A549 treated with CpdA at 1 μM for 4 hours (cell line): ENCODE measurements around the gene SLC25A12. TPM values are rescaled to one million over a fixed set of nuclear protein-coding genes. Genes with fewer than 3 reads are reported as not detected.

Source experiments
- total RNA-seq: library from RNA; stranded (reverse); fragments of 200-300 nt; extraction: Qiagen RNA extraction; gene quantifications from 5 replicates; pipeline ENCODE4 v1.2.3, GENCODE V29; 2022; ENCODE audit warnings: low read depth

Gene SLC25A12, protein sequence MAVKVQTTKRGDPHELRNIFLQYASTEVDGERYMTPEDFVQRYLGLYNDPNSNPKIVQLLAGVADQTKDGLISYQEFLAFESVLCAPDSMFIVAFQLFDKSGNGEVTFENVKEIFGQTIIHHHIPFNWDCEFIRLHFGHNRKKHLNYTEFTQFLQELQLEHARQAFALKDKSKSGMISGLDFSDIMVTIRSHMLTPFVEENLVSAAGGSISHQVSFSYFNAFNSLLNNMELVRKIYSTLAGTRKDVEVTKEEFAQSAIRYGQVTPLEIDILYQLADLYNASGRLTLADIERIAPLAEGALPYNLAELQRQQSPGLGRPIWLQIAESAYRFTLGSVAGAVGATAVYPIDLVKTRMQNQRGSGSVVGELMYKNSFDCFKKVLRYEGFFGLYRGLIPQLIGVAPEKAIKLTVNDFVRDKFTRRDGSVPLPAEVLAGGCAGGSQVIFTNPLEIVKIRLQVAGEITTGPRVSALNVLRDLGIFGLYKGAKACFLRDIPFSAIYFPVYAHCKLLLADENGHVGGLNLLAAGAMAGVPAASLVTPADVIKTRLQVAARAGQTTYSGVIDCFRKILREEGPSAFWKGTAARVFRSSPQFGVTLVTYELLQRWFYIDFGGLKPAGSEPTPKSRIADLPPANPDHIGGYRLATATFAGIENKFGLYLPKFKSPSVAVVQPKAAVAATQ
- total RNA-seq = 13.6 to 16.7 TPM (median 14.3 TPM) in 5 replicates

DNA sequence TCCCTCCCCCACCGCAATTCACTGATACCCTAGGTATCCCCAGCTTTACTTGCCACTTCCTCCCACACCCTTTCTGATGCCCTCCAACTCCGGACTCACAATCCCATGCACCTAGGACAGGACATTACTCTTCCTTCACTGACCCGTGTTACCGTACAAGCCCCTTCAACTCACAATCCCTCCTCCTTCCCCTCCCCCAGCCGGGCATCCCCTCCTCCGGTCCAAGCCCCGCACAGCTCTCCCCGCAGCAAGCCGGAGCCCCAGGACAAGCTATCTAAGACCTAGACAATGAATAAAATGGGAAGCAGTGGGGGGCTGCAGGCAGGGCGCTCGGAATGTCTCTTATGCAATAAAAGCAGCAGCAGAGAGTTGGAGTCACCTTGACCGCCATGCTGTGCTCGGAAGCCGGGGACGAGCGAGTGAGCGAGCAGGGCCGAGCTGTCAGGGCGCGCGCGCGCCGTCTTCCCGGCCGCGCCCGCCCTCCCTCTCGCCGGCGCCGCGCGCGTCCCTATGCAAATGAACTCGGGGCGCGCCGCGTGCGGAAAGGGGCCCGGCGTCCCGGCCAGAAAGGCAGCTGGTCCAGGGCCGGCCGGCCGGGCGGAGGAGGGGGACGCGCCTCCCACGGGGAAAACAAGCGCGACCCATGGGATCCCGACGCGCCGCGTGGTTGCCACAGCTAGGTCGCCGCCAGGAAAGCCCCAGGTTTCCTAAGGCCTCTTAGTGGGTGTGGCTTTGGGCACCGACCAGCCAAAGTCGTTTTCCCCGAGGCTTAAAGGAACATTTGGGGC, at the start of gene SLC25A12:
TSS of gene SLC25A12 (minus strand) at position 421 of the 788 bp plus-strand sequence. CDS start at position 391, 30 bp downstream.

DNA sequence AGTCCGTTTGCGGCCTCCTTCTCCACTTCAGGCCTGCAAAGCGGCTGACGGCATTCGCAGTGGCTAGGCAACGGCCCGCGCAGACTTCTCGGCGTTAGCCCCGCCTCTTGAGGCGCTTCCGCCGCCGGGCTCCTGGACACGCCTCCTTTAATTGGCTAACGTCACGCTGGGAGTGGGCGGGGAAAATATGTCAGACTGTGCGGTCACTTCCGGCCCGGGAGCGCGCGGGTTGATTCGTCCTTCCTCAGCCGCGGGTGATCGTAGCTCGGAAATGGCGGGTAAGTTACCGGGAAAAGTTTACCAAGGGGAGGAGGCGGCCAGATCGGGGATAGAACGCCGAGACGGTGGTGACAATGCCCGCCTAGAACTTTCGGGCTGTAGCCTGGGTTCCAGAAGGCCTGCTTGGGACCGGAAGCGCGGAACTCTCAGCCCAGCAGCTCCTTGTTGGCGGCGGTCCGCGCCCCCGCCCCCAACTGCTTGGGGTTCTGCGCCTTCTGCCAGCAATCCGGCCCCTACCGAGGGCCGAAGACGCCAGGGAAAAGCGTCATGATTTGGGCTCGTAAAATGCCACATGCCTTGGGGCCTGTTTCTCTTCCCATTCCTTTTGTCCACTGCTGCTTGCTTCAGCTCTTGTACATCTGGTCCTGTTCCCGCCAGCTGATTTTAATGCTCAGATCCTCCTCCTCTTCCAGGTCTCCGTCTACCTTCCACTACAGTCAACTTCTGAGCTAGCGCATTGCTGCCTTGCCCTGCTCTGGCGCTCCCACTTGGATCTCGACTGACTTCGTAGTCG, 28.4 kb upstream of the SLC25A12 start, which contains the start of gene HAT1:
TSS of gene HAT1 (plus strand) at position 232 of the 793 bp plus-strand sequence. CDS start at position 272, 40 bp downstream.

Other genes with a start within 250 kb of the SLC25A12 start
- 63.8 to 84.4 TPM (median 68.9 TPM) in 5 replicates for gene DYNC1I2, start 206.8 kb downstream of the SLC25A12 start, total RNA-seq
- 67.6 to 87.4 TPM (median 72.2 TPM) in 5 replicates for gene HAT1, start 28.2 kb upstream of the SLC25A12 start, total RNA-seq
- gene METAP1D, start 105.7 kb upstream of the SLC25A12 start, total RNA-seq = 2.9 to 5.9 TPM (median 3.6 TPM) in 5 replicates
- 3.0 to 3.8 TPM (median 3.5 TPM) in 5 replicates for gene DLX1, start 191.3 kb upstream of the SLC25A12 start, total RNA-seq
- gene DLX2, start 208.7 kb upstream of the SLC25A12 start, total RNA-seq = 0.43 to 0.99 TPM (median 0.60 TPM) in 5 replicates